Activated CD4-positive, alpha-beta T cell treated with anti-CD3 and anti-CD28 coated beads, Interleukin-2, amount 50 U/mL, for 16 hours (primary cell): ENCODE data around the gene SIGLEC1.

ENCODE experiments used
- DNase-seq: peaks from one replicate; pipeline ENCODE4 v3.0.0-alpha.2; 2020

The SIGLEC1 gene

DNA sequence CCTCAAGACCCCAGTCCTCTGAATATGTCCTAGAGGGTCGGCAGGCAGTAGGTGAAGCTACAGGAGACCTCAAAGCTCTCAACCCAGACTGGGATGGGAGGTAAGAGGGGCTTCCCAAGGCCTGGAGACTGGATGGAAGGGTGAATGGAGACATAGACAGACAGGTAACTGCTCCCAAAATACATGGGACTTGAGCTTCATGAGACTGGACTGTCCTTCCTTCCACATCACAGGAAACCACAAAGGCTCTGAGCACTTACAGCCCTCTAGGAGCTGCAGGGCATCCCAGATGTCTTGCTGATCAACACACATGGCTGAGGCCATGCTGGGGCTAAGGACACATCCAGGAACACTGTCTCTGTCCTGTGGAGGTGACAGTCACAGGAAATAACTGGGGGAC, 31.6 kb upstream of the SIGLEC1 start:
- DNase-seq, result no peak

DNA sequence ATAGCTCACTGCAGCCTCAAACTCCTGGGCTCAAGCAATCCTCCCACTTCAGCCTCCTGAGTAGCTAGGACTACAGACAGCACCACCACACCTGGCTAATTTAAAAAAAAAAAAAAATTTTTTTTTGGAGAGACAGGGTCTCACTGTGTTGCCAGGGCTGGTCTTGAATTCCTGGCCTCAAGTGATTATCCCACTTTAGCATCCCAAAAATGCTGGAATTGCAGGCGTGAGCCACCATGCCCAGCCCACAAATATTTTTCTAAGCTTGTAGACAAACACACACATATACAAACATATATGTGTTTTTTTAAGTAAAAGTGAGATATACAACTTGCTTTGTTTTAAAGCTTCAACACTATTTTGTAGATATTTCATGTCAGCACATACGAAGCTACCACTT, 30.9 kb upstream of the SIGLEC1 start:
- DNase-seq, result no peak

DNA sequence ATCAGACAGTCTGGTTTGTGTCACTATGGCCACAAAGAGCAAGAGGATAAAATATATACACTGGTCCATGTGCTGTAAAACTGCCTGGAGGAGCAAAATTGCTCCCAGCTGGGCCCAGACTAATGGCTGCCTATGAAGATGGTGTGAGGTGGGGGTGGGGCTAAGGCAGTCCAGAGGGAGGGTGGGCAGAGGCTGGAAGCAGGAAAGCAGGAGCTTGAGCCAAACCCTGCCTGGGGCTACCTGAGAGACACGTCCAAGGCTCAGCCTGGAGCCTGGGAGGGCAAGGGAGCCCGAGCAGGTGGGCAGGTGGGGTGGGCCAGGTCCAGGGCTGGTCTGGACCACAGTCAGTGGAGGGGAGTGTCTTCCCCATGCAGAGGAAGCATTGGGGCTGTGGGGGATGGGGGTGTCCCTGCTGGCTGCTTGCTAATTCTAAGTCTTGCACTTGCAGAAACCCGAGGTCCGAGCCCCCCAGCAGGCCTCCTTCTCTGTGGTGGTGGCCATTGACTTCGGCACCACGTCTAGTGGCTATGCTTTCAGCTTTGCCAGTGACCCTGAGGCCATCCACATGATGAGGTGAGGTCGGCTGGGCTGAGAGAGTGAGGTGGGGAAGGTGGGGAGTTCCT, 29.5 kb upstream of the SIGLEC1 start:
- no peak for DNase-seq

DNA sequence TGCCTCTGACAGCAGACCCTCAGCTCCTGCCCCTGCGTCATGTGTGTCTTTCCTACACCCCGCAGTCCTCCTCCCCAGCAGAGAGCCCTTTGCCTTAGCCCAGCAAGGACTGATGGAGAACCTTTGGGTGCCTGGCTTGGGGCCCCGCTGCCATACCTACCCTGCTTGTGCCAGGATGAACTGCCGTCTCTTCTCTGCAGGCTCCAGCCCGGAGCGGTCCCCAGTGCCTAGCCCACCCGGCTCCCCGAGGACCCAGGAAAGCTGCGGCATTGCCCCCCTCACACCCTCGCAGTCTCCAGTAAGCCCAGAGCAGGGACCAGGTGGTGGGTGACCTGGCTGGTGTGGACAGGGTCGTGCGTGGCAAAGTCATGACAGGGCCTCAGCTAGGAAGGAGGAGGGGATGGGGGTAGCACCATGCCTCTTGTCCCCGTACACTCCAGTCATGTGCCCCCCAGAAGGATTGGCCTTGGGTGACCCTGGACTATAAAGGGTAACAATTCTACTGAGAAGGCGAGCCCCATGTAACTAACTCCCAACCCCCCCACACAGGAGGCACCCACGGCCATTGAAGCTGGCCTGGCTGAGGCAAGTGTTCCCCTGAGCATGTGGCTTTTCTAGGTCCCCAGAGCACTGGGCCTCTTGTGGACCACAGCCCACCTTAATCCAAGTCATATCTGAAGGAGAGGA, 28.4 kb upstream of the SIGLEC1 start:
- no peak for DNase-seq

DNA sequence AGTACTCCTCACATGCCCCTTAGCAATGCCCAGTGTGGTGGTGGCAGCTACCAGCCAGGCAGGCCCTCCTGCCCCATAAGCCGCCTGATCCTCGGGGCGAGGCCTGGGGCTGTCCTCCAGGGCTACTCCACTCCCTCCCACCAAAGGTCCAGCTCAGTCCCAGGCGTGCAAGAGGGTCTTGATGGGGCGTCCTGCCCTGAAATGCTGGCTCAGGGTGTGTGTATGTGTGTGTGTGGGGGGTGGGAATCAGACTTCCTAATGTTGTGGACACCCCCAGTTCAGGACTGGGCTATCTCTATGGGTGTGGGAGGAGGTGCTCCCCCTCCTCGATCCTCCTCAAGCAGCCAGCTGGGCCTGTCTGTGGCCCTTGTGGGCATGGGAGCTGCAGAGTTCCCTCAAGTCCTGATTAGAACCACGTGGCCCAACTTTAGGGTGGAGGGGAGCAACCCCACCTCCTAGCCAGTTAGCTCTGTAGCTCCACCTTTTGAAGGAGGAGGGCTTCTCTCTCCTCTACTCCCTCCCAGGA, 27.6 kb upstream of the SIGLEC1 start:
- no peak for DNase-seq

DNA sequence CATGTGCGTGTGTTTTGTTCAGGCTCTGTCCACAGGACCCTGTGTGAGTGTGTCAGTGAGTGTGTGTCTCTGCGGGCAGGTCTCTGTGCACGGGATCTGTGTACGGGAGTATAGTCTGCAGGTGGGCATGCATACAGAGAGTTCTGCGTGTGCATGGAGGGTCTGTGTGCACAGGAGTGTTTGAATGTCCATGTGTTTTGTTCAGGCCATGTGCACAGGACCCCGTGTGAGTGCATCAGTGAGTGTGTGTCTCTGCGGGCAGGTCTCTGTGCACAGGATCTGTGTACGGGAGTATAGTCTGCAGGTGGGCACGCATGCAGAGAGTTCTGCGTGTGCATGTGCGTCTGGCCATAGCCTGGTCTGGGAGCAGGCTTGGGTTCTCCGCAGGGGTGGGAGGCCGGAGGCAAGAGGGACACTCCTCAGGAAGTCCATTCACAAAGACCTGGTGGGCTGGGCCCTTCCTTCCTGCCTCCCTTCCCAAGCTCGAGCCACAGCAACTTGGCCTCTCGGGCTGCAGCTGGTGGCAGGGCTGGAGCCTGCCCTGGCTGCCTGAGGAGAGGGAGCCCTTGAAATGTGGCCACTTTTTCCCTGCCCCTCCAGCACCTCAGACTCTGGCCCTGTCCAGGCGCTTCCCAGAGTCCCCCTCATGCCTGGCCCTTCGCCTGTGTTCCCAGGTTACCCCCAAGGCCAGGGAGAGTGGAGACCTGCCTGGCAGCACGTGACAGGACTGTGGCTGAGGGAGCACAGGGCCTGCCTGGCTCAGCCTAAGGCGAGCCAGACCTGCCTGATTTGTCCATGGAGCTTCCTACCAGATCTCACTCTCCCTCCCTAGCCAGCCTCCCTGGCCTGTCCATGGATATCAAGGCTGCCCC, 26.9 kb upstream of the SIGLEC1 start:
- no peak for DNase-seq

DNA sequence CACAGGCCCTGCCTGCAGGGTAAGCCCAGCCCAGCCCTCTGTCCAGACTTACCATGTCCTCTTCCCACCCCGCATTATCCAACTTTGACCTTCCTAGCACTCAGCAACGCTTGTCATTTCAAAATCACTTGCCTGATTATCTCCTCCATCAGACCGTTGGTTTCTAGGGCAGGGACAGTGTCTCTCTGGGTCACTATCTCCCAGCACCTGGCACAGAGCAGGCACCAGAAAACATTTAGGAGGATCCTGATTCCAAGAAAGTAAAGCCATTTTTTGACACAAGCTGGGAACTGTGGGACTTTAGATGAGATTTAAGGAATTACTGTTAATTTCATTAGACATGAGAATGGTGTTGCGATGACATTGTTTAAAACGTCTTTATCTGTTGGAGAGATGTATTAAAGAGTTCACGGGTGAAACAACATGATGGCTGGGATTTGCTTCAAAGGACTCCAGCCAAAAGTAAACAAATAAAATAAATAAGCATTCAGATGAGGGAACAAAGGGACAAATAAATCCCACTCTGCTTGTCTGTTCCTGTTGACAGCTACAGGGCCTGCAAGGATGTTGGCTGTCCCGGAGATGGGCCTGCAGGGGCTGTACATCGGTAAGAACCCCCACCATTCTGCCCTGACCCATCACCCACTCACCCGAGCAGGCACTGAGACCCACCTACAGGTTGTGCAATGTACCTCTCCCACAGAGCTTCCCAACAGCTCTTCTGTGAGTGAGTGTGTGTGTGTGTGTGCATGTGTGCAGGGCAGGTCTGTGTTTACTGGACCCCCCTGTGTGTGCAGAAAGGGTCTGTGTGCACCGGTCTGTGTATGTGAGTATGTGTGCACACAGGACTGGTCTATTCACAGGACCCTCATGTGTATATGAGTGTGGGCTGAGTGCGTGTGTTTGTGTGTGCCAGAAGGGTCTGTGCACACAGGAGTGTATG, 26.0 kb upstream of the SIGLEC1 start:
- DNase-seq, result no peak

DNA sequence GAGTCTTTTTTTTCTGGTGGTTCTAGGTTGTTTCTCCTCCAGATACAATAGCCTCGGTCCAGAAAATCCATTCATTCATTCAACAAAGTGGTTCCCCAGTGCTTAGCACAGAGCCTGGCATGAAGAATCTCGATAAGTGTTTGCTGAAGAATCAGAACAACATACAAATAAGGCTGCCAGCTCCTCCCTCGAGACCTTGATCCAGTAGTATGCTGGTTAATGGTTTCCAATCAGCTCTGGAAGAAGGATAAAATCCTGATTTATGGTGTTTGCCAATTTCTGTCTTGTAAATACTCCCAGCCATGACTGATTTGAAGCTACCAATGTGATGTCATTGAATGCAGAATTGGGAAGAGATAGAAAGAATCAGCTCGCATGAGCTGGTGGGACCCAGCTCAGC, 23.4 kb upstream of the SIGLEC1 start:
- no peak for DNase-seq

DNA sequence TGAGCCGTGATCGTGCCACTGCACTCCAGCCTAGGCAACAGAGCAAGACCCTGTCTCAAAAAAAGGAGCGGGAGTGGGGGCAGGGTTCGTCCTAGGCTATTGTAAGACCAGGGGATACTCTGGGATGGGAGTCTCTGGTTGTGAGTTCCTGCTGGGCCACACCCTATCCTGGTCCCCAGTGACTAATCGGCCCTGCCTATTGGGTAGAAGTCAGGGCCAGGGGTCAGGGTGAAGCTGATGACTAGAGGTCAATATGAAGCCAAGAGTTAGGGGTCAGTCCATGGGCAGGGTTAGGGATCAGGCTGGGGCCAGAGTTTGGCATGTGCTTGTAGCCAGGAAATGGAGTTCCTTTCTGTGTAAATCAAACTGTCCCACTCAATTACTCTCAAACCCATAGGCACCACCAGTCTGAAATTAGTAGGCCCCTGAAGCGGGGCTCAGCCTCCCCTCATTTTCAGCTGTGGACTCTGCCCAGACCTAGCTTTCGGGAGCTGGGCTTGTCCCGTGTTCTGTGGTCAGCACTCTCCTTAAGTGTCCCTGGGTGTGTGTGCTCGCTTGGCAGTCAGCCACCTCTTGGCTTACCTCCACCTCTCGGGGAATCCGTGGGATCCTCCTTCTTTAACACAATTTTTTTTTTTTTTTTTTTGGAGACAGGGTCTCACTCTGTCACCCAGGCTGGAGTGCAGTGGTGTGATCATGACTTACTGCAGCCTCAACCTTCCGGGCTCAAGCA, 21.9 kb upstream of the SIGLEC1 start:
- DNase-seq, result no peak

DNA sequence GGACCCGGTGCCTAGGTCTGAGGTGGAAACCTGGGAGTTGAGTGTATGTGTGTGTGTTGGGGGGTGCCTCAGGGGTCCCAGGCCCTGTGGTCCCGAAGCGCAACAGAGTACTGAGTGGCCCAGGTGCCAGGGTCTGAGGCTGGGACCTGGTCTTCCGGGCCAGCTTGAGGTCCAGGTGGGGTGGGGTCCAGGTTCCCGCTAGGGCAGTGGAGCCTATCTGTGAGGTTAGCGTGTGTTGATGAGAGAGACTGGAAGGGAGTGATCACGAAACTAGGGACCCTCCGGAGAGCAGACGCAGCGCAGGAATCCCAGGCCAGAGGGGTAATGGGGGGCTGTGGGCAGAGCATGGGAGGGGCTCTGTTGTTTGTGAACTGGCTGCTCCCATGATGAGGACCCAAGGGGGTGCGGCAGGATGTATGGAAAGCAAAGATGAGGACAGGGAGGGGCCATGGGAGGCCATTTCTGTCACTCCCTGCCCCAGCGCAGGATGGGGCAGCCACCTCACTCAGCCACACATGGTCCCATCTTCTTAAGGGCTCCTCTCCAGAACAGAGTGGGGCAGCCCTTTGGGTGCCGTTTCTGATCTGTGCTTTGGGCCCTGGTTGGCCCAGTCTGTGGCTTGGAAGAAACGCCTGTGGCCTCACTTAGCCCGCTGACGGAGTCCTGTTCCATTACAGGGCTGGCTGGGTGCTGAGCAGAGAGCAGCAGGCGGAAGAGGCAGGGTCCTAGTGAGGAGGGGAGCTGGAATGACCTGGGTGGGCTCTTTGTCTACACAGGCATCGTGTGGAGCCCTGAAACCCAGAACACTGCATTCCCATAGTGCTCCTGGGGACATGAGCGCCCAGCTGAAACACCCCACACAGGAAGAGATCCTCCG, 21.0 kb upstream of the SIGLEC1 start:
- DNase-seq, result no peak

DNA sequence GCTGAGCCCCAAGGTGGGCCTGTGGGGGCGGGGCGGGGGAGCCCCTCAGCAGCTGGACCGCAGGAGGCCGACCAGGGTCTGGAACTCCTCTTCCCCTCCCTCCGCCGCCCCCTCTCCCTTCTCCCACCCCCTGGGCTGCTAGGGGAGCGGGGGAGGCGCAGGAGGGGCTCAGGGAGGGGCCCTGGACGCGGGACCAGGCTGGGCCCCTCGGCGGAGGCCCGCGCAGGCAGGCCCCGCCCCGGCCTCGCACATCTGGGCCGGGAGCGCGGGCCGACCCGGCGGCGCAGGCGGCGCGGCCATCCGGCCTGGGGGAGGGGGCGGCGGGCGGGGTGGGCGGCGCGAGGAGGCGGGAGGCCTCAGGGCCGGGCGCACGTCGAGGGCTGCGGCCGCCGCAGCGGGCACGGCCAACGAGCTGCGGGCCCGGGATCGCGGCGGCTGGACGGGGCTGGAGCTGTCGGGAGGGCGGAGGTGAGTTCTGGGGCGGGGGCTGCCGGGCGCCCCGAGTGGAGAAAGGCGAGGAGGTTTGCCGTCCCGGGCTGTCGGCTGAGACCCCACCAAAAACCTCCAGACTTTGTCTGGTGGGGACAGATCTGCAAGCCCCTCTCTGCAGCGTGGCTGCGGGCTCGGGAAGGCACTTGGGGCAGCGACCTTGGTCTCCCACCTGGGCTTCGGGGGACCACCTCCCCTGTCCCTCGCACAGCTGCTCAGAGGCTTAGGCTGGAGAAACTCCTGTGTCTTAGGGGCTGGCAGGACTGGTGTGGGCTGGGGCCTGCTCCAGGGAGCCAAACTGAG, 20.1 kb upstream of the SIGLEC1 start, which contains the start of gene HSPA12B:
Gene HSPA12B (plus strand): TSS at position 359 of the 792 bp plus-strand sequence. CDS start 5,990 bp downstream, outside the sequence.
- DNase-seq, result no peak

DNA sequence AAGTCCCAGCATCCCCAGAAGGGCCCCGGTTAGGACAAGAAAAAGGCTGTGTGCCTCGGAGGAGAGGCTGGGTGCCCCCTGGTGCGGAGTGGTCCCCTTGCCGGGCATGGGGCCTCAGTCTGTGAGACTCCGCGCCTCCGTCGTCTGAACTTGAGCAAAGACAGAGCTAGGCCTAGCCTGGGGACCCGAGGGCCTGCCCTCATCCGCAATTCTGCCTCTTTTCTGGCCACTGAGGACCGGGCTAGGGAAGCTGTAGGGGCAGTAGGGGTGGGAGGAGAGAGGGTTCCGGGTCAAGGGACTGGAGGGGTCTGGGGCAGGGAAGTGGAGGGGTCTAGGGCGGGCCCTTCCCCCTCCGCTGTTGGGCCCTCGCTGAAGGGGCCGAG, 19.5 kb upstream of the SIGLEC1 start:
- no peak for DNase-seq

DNA sequence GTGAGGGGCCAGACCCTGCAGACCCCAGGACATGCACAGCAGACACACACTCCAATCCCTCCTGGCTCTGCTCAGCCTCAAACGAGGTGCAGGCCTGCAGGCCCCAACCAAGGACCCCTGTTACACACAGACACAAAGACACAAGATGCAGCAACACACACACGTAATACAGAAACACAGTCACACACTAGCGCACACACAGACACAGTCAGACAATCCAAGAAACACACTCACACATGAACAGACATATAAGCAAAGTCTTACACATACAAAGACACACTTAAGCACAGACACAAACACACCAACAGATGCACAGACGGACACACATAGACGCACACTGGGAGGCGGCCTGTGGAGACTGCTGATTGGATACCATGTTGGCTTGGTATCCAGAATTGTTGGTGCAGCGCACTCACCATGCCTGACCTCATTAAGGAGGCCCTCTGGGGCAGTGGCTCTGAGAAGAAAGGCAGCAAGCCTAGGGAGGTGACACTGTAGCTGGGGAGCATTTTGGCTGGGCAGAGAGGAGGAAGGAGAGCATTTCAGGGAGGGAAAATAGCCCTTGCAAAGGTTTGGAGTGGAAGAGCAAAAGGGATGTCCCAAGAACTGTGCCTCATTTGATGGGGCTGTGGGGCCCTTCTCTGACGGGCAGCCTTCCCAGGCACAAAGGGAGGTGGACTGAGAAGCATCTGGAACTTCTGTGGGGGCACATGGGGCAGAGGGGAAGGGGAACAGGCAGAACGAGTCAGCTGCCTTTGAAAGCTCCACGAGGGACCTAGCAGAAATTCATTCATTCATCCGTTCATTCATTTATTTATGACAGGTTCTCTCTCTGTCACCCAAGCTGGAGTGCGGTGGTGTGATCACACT, 18.6 kb upstream of the SIGLEC1 start:
- DNase-seq, result no peak

DNA sequence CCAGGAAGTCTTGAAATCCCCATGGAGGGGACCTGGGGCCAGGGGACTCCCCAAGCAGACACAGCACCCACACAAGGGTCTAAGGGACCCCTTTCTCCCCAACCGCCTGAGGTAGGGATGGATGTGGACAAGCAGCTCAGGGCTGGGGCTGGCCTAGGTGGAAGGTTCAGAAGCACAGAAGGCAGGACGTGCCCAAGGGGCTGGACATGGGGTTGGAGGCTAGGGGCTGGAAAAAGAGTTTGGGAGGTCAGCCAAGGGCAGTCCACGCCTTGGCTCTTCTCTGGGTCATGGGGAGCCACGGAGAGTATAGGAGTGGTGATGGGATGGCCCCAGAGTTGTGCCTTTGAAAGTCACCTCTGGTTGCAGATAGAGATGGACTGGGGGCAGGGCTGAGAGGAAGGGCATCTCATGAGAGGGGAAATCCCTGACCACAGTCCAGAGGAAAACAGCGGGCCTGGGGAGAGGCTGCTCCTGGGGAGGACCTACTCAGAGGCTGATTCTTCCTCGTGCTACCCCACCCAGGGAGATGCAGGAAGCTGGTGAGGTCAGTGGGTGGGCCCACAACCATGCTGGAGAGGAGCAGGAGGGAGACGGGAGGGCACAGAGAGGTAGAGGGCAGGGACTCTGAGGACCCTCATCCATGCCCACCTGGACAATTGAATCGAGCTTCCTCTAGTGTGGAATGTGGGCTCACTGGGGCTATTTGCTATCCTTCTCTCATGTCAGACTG, 17.6 kb upstream of the SIGLEC1 start:
- no peak for DNase-seq

DNA sequence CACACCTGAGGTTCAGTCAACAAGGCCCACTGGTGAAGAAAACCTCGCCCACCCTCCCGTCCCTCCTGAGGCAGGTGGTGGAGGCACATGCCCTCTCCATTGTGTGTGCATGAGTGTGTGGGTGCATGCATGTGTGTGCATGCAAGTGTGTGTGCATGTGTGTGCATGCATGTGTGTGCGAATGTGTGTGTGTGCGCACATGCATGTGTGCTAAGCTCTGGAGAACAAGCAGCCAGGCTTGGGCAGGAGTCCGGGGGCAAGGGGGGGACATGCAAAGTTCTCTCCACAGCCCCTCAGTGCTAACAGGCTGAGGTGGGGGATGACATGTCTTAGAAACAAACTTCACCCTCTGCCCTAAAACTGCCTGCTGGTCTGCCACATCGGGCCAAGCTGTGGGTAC, 17.0 kb upstream of the SIGLEC1 start:
- no peak for DNase-seq

DNA sequence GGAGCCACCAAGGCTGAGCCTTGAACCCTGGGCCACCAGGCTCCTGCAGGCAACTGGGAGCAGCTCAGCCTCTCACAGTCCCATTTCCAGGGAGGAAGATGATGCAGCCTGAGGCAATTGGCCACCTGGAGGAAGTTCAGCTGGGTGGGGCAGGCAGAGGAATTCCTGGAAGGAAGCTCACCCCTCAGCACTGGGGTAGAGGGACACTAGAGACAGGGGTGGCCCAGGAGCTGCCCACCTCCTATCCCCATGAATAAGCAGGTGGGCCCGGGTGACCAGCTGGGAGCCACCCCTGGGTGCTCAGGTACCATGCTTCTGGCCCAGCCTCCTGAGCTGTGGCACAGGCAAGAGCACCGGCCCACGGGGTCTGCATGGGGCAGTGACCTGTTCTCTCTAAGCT, 16.5 kb upstream of the SIGLEC1 start:
- DNase-seq, result no peak

DNA sequence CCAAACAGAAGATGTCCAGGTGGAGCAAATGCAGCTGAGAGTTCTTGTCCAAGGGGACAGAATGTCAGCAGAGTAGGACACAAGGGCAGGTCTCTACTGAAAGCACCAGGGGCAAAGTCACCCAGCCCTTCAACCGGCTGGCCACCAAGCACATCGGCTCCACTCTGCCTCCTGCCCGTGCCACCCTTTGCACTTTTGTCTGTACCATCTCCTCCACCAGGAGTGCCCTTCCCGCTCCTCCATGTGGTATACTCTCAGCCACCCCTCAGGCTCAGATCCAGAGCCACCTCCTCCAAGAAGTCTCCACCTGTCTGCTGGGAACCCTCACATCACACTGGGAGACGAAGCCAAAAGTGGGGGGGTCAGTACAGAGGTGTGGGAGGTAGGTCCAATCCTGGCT, 16.0 kb upstream of the SIGLEC1 start:
- DNase-seq, result no peak

DNA sequence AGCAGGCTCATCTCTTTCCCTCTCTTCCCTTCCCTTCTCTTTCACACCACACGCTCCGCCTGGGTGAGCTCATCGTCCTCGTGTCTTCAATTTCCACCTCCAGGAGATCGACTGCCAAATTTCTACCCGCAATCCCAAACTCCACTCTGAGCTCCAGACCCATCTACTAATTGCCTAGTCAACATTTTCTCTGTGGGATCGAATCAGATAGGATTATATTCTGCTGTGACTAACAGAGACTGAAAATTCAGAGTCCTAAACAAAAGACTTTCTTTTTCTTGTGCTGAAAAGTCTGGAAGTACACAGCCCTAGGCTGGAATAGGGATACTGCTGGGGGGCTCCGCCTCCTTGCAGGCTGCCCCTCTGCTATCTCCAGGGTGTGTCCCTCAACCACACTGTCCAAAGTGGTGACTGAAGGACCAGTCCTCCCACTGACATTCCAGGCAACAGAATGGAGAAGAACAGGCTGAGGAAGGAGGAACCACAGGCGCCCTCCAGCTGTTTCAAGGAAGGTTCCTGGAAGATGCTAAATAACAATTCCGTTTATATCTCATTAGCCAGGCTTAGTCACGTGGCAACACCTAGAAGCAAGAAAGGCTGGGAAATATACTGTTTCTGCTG, 15.1 kb upstream of the SIGLEC1 start:
- no peak for DNase-seq
